HG02943 (cell line): ENCODE measurements around the gene KRTAP10-10.
"Not testable (repeated sequence)": the region's sequence is repeated elsewhere in the genome, so short reads cannot be mapped to it uniquely, and the experiment has no call there.

Experiments
- ATAC-seq: cut with Tn5 transposase; IDR thresholded peaks from one replicate; pipeline ENCODE4 v1.9.1; 2021; ENCODE audit warnings: mild to moderate bottlenecking, low read depth, moderate library complexity; ENCODE audit not compliant: unreplicated experiment

Gene KRTAP10-10, protein sequence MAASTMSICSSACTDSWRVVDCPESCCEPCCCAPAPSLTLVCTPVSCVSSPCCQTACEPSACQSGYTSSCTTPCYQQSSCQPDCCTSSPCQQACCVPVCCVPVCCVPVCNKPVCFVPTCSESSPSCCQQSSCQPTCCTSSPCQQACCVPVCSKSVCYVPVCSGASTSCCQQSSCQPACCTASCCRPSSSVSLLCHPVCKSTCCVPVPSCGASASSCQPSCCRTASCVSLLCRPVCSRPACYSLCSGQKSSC

DNA sequence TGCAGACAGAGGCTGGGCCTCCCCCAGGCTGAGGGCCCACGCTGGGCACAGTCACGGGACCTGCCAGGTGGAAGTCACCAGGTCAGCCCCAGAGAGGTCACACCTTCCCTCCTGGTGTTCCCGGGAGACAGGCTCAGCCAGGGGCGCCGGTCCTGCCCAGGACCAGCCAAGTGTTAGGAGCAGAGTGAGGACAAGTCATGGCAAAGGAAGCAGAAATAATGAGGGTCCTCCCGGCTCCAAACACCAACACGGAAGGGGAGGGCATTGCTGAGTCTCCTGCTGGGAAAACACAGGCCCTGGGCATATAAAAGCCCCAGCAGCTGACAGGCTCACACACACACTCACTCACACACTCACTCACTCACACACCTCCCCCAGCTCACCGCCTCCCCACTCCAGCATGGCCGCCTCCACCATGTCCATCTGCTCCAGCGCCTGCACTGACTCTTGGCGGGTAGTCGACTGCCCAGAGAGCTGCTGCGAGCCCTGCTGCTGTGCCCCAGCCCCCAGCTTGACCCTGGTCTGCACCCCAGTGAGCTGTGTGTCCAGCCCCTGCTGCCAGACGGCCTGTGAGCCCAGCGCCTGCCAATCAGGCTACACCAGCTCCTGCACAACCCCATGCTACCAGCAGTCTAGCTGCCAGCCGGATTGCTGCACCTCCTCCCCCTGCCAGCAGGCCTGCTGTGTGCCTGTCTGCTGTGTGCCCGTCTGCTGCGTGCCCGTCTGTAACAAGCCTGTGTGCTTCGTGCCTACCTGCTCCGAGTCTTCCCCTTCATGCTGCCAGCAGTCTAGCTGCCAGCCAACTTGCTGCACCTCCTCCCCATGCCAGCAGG is at the start of gene KRTAP10-10:
KRTAP10-10 (plus strand) TSS at position 339 of the 833 bp plus-strand sequence; CDS start at position 401, 62 bp downstream.
- ATAC-seq: no peak

DNA sequence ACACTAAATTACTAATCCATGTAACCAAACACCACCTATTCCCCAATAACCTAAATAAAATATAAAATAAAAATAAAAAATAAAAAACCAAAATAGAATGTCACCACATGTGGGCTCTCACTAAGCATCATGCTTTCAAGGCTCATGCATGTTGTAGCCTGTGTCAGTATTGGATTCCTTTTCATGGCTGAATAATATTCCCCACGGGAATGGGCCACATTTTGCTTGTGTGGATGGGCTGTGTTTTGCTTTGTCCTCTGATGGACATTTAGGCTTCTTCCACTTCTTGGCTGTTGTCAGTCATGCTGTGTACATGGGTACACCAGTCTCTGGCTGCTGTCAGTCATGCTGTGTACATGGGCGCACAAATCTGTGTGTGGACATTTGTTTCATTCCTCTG is 48.1 kb upstream of the KRTAP10-10 start:
- ATAC-seq: no peak

DNA sequence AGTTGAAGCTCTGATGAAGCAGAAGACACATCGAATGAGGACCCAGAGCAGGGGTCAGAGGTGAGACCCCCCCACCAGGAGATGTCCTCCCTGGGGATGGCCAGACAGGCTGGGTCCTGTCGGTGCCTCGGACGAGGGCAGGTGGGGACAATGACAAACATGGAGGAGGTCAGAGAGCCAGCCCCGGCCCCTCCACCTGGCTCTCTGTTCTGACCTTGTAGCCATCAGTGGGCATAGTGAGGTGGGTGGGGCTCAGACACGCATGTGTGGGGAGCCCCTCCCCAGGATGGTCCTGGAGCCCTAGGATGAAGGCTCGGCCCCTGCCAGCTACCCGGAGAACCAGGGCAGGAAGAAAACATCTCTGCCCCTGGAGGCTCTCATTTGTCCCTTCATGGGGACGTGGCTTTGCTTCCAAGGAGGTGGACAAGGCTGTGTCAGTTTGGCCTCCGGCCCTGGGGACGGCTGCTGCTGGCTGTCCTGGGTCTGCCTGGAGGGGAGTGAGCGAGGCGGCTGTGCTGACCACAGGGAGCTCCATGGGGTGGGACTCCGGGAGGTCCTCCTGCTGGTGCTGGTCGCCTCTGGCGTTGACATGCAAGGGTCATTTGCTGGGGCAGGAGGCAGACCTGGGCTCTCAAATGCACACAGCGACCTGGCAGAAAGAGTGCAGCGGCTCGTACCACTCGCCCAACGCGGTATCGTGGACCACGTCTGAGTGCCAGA is 47.4 kb upstream of the KRTAP10-10 start:
- no peak for ATAC-seq

DNA sequence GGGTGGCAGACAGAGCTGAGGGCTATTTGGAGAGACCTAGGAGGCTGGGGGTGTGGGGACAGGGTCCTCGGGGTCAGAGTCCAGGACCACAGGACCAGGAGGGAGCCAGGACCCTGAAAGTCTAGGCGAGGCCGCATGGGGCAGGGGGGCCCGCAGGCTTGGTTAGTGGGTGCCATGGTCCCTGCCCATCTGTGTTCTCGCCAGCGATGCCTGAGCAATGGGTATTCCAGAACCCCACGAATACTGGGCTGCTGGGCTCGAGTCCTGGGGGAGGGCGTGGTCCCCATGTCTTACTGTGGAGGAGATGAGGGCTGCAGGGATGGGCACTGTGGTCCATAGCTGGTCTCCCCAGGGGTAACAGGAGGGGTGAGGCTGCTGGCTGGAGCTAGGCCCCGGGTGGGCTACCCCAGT is 46.8 kb upstream of the KRTAP10-10 start:
- no peak for ATAC-seq

DNA sequence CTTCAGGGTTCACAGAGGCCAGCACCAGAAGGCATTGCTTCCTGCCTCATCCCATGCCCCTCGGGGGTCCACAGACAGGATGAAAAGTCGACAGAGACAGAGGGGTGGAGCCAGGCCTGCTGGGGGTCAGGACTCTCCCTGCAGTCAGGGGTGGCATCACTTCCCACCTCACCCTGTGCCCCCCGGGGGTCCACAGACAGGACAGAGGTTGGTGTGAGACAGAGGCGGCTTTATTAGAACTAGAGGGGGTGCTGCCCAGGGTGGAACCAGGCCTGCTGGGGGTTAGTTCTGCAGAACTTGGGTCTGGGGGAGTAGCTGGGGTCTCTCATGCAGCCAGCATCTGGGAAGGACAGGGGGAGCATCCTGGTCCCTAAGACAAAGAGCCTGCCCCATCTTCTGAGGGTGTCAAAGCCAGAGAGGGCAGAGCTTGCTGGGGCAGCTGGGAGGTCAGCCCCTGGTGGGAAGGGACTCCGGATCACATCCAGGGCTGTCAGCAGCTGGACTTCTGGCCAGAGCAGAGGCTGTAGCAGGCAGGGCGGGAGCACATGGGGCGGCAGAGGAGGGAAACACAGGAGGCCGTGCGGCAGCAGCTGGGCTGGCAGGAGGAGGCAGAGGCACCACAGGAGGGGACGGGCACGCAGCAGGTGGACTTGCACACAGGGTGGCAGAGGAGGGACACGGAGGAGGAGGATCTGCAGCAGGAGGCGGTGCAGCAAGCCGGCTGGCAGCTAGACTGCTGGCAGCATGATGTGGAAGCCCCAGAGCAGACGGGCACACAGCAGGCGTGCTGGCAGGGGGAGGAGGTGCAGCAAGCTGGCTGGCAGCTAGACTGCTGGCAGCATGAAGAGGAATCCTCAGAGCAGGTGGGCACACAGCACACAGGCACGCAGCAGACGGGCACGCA is 46.0 kb upstream of the KRTAP10-10 start:
- not testable (repeated sequence) for ATAC-seq

DNA sequence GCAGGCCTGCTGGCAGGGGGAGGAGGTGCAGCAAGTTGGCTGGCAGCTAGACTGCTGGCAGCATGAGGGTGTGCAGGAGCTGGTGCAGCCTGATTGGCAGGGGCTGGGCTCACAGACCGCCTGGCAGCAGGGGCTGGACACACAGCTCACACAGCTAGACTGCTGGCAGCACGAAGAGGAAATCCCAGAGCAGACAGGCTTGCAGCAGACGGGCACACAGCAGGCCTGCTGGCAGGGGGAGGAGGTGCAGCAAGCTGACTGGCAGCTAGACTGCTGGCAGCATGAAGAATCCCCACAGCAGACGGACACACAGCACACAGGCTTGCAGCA is 45.4 kb upstream of the KRTAP10-10 start:
- not testable (repeated sequence) for ATAC-seq

DNA sequence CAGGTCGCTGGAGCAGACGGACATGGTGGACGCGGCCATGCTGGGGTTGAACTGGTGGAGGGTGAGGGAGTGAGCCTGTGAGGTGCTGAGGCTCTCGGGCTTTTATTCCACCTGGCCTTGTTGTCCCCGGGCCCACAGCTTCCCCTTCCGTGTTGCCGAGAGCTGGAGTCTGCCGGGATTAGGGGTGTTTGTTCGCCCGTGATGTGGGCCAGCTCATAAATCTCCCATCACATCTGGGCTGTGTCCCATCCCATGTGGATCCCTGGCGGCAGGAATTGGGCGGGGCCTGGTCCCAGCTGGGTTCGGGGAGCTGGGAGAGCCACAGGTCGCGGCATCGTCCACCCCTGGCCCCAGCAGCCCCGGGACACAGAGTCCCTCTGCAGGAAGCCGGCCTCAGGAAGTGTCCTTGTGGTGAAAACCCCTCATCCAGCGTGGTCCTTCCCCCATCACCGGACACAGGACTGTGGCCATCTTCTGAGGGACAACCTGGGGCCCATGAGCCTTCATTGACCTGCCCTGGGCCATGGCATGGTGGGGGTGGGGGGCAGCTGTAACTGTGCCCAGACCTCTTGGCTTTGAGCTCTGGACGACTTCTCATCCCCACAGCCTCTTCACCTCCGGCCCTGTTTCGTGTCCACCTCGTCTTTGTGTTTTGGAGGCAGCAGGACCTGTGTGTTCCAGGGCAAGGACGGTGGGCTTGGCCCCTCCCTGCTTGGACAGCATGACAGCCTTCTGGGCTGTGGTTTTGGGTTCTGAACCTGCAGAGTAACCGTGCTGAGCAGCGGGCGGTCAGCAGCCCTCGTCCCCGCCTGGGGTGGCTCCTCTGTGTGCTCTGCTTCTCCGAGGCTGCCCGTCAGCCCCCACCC is 44.5 kb upstream of the KRTAP10-10 start, which contains the start of gene KRTAP10-6:
KRTAP10-6 (minus strand) TSS at position 60 of the 866 bp plus-strand sequence; CDS start at position 39, 21 bp downstream.
- no peak for ATAC-seq

DNA sequence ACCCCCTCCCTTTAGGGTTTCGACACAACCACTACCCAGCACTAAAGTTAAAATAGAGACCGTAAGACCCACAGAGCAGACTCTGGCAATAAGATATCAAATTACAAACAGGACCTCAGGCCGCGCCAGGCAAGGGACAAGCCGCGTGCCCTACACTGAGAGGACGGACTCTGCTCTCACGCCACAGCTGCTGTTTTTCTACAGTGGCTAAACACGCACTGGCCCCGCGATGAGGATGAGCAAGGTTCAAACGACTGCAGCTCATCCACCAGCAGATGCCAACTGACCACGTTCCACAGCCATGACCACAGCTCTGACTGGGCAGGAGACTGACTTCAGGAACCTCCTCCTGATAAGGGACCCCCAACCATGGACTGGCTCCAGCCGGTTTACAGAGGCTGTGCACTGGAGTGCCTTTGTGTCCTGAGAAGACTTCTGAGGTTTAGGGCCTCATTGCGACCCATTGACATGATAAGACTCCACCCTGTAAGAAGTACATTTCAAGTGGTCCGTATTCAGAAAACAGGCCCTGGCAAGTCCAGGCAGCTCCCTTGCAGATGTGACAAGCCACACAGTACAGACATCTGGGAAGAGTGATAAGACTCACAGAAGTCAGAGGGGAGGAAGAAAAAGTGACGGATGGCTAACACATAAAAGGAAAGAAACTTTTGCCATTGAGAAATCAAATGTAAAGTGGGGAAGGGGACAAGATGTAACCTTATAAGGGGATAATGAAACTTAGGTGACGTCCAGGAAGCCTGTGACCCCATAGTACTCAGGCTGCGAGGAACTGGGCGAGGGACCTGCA is 43.4 kb upstream of the KRTAP10-10 start:
- ATAC-seq: no peak

DNA sequence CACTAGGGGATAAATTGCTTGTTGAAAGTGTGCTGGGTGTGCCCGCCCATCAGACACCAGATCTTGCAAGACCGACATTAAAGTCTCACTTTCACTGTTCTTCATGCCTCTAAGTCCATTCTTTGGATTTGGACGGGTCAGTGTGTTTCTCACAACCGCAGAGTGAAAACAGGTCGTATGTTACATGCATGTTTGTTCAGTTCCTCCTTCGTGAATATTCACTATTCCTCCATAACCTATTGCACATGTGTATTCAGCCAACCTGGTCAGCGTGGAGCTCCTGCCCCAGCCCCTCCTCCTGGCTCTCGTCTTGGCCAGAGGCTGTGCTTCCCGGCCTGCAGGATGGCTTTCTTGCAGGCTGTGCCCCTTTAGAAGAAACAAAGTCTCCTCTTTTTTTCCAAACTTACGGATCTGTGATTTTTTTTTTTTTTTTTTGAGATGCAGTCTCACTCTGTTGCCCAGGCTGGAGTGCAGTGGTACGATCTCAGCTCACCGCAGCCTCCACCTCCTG is 42.7 kb upstream of the KRTAP10-10 start:
- ATAC-seq: no peak

DNA sequence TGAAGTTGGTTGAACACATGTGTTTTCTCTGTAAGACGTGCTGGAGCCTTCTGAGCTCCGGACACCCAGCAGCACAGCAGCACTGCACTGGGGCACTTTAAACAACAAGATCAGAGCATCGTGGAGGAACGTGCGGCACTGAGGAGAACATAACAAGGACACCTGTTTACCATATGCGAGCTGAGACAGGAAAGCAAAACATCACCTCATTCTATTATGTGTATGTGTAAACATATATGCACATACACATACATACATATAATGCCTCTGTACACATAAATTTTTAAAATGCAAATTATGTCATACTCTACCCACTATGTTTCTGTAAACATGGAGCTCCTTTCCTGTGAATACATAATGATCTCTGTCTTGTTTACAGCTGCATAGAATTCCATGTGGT is 41.6 kb upstream of the KRTAP10-10 start:
- no peak for ATAC-seq

DNA sequence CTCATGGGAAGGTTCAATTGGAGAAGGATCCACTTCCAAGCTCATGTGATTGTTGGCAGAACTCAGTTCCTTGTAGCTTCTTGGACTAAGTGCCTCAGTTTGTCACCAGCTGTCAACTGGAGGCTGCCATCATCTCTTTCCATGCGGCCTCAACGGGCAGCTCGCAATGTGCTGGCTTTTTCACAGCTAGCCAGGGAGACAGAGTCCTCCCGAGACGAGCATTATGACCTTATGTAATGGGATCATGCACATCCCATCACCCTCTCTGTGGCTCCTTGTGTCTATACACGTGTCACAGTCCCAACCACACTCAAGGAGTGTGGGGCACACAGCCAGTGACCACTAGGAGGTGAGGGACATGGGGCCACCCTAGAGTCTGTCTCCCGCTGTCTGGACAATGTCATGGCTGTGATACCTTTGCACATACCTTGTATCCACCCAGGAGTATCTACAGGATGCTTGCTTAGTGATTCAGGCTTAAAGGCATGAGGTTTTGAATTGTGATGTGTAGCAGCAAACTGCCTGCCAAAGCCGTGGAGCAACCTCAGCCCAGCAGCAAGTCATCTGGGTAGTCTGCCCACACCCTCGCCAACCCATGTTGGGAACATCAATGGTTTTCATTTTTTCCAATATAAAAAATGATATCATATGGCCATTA is 41.0 kb upstream of the KRTAP10-10 start:
- no peak for ATAC-seq

DNA sequence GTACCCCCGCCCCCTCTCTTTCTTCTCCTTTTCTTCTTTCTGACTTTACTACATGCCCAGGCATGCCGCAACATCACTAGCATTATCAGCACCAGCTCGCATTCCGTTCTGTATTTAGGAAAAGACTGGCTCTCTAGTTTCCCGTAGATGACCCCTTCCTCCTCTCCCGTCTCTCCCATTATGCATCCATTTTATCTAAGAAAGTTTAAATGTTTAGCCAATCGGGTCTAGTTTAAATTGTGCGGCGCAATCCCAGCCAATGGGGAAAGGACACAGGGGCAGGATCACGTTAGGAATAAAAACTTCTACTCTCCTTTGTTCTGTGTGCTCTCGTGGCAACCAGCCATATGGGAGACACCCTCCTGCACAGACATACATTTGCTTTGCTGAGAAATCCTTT is 39.1 kb upstream of the KRTAP10-10 start:
- ATAC-seq: no peak

DNA sequence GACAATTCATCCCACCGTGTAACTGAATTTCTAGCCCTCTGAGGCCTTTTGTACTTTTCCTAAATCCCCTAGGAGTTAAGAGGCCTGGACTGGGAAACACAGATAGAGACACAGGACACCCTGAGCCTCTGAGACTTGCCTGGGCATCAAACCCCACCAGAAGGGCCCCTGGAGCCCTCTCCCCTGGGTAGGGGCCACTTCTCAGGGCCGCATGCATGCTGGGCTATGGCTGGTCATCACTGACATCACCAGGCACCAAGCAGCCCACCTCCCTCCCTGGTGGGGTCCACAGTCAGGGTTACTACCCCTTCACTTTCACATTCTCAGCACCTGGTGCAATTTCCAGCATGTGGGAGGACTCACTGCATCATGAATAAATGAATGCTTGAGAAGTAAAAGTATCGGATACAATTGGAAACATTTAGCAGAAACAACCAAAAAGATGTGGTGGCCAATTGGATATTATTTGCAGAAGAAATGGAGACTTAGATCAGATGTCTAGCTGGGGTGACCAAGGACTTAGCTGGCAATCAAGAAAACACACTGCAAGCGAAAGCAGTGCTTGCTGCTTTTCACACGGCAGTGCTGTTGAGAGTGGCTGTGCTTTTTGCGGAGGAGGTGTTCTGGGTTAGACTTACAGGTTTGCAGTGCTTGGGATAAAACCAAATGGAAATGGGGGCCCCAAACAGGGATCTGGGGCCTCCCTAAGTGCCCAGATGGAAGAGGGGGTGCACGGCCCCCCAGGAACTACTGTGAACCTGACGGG is 37.7 kb upstream of the KRTAP10-10 start:
- ATAC-seq: no peak

DNA sequence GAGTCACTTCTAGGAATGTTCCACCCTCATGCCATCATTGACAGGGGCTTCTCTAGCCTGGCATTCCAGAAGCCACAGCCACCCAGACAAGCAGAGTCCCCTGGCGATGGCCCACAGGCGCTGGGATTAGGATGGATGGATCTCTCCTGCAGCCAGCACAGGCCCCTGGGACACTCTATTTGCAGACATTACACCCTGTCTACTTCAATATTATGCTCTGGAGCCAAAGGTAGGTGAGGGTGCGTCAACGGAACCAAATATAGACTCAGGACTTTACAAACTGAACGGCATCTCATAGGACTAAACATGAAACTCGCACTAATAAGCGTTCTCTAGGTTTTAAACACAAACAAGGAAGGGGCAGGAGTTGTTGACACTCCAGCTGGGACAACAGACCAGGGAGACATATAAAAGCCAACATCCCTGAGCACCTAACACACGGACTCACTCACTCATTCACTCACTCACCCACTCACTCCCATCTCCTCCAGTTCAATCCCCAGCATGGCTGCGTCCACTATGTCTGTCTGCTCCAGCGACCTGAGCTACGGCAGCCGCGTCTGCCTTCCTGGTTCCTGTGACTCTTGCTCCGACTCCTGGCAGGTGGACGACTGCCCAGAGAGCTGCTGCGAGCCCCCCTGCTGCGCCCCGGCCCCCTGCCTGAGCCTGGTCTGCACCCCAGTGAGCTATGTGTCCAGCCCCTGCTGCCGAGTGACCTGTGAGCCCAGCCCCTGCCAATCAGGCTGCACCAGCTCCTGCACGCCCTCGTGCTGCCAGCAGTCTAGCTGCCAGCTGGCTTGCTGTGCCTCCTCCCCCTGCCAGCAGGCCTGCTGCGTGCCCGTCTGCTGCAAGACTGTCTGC is 36.8 kb upstream of the KRTAP10-10 start, which contains the start of gene KRTAP10-7:
KRTAP10-7 (plus strand) TSS at position 480 of the 861 bp plus-strand sequence; CDS start at position 505, 25 bp downstream.
- ATAC-seq: not testable (repeated sequence)

DNA sequence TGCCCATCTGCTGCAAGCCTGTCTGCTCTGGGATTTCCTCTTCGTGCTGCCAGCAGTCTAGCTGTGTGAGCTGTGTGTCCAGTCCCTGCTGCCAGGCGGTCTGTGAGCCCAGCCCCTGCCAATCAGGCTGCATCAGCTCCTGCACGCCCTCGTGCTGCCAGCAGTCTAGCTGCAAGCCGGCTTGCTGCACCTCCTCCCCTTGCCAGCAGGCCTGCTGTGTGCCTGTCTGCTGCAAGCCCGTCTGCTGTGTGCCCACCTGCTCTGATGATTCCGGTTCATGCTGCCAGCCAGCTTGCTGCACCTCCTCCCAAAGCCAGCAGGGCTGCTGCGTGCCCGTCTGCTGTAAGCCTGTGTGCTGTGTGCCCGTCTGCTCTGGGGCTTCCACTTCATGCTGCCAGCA is 36.1 kb upstream of the KRTAP10-10 start:
- ATAC-seq: not testable (repeated sequence)
